H1 (cell line): ENCODE measurements around the gene ADGRF5. TPM values are rescaled to one million over a fixed set of nuclear protein-coding genes. Genes with fewer than 3 reads are reported as not detected.

Experiments used
- CTCF ChIA-PET: fragments of 300-600 bp; sonication (Branson Sonifier 250); formaldehyde crosslinking; loops from one replicate; lab custom pipeline; 2021; ENCODE audit not compliant: partially characterized antibody; lab: Charles Lee
- POLR2A ChIA-PET: fragments of 300-600 bp; sonication (Branson Sonifier 250); formaldehyde crosslinking; loops from one replicate; lab custom pipeline; 2021; ENCODE audit warnings: inconsistent platforms; ENCODE audit not compliant: partially characterized antibody; lab: Charles Lee
- DNase-seq, 2 experiments: peaks; one replicate each; pipeline versions ENCODE4 v3.0.0 to v3.0.0-alpha.2; 2010 to 2022; ENCODE audit warnings: low spot score in 2 of 2, low read depth in 1 of 2, mixed read lengths in 1 of 2
- FAIRE-seq: peaks from 2 replicates; lab custom pipeline; 2011; peaks lifted over from hg19 to GRCh38; lab: Jason Lieb, UNC
- H2AFZ ChIP-seq: 2 replicates; pipeline ENCODE4 v1.8.1; 2012; ENCODE audit warnings: low read length, inconsistent platforms
- H2AK5ac ChIP-seq: 2 replicates; pipeline ENCODE4 v1.6.1; 2013; ENCODE audit warnings: low read depth, low read length
- H2BK120ac ChIP-seq: replicated peaks from 2 replicates; pipeline ENCODE3; 2013; ENCODE audit warnings: low read depth, low read length, inconsistent platforms
- H2BK12ac ChIP-seq: 2 replicates; pipeline ENCODE4 v1.6.1; 2013; ENCODE audit warnings: low read depth, low read length
- H2BK15ac ChIP-seq: 2 replicates; pipeline ENCODE4 v1.6.1; 2013; ENCODE audit warnings: low read length
- H2BK20ac ChIP-seq: 2 replicates; pipeline ENCODE4 v1.6.1; 2013; ENCODE audit warnings: low read length
- H2BK5ac ChIP-seq: 2 replicates; pipeline ENCODE4 v1.6.1; 2013; ENCODE audit warnings: low read depth, low read length
- H3K14ac ChIP-seq: 2 replicates; pipeline ENCODE4 v1.6.1; 2013; ENCODE audit warnings: inconsistent platforms; ENCODE audit not compliant: insufficient read length
- H3K18ac ChIP-seq: 2 replicates; pipeline ENCODE4 v1.6.1; 2013; ENCODE audit warnings: low read length; ENCODE audit errors: extremely low read depth
- H3K23ac ChIP-seq: 2 replicates; pipeline ENCODE4 v1.6.1; 2013; ENCODE audit warnings: inconsistent platforms; ENCODE audit not compliant: insufficient read length
- H3K23me2 ChIP-seq: 2 replicates; pipeline ENCODE4 v1.6.1; 2013; ENCODE audit warnings: low read depth, low read length
- H3K27ac ChIP-seq: 2 replicates; pipeline ENCODE4 v1.6.1; 2011; ENCODE audit warnings: low read depth, low read length, inconsistent platforms
- H3K27me3 ChIP-seq, 4 experiments: replicated peaks in 1 of 4; 1 replicate in 1 of 4; 2 replicates in 3 of 4; pipeline versions ENCODE4 v1.6.1 to v1.8.1; 2011 to 2013; ENCODE audit warnings: low read length in 3 of 4, mild to moderate bottlenecking in 3 of 4, inconsistent platforms in 2 of 4, mixed read lengths in 2 of 4, moderate library complexity in 1 of 4; ENCODE audit not compliant: control insufficient read depth in 3 of 4, insufficient read depth in 3 of 4; ENCODE audit errors: extremely low read depth in 1 of 4
- H3K36me3 ChIP-seq, 4 experiments: 2 replicates each; pipeline versions ENCODE4 v1.6.1 to v1.8.1; 2011 to 2013; ENCODE audit warnings: mild to moderate bottlenecking in 4 of 4, low read length in 3 of 4, moderate library complexity in 2 of 4, control low read depth in 1 of 4, inconsistent platforms in 1 of 4; ENCODE audit not compliant: insufficient read depth in 4 of 4, control insufficient read depth in 2 of 4
- H3K4ac ChIP-seq: replicated peaks from 2 replicates; pipeline ENCODE3; 2013; ENCODE audit warnings: low read length, low read depth, mixed read lengths, inconsistent platforms; ENCODE audit not compliant: insufficient read length
- H3K4me1 ChIP-seq, 4 experiments: replicated peaks in 1 of 4; 1 replicate in 1 of 4; 2 replicates in 3 of 4; pipeline versions ENCODE4 v1.6.1 to v1.8.1; 2011 to 2013; ENCODE audit warnings: low read length in 3 of 4, inconsistent platforms in 2 of 4, mixed read lengths in 1 of 4; ENCODE audit not compliant: insufficient read depth in 4 of 4, control insufficient read depth in 3 of 4
- H3K4me2 ChIP-seq, 2 experiments: 2 replicates each; pipeline versions ENCODE4 v1.6.1 to v1.8.1; 2011 to 2013; ENCODE audit warnings: low read depth in 2 of 2, low read length in 2 of 2, control low read depth in 1 of 2, inconsistent platforms in 1 of 2, mild to moderate bottlenecking in 1 of 2; ENCODE audit not compliant: insufficient read depth in 1 of 2
- H3K4me3 ChIP-seq, 4 experiments: fragments of 200-600, 300-600 bp in 1 of 4; sonication (generic), shearing (Covaris generic), sonication (Bioruptor Twin) in 1 of 4; 2 replicates each; pipeline versions ENCODE4 v1.5.1 to v1.8.1; 2011 to 2016; ENCODE audit warnings: low read length in 4 of 4, low read depth in 3 of 4, control low read depth in 2 of 4, inconsistent platforms in 2 of 4, mild to moderate bottlenecking in 2 of 4, mixed read lengths in 1 of 4, moderate library complexity in 1 of 4; ENCODE audit not compliant: insufficient read depth in 2 of 4; ENCODE audit errors: extremely low read depth in 1 of 4
- H3K56ac ChIP-seq: replicated peaks from 2 replicates; pipeline ENCODE3; 2013; ENCODE audit warnings: low read depth, mild to moderate bottlenecking, mixed read lengths, low read length, inconsistent platforms; ENCODE audit not compliant: insufficient read length
- H3K79me1 ChIP-seq: 2 replicates; pipeline ENCODE4 v1.6.1; 2013; ENCODE audit warnings: low read depth, low read length, control low read depth
- H3K79me2 ChIP-seq, 2 experiments: 2 replicates each; pipeline versions ENCODE4 v1.6.1 to v1.8.1; 2012 to 2013; ENCODE audit warnings: low read length in 2 of 2, mild to moderate bottlenecking in 2 of 2, inconsistent platforms in 1 of 2; ENCODE audit not compliant: insufficient read depth in 2 of 2, control insufficient read depth in 1 of 2
- H3K9ac ChIP-seq, 4 experiments: replicated peaks in 1 of 4; 1 replicate in 1 of 4; 2 replicates in 3 of 4; pipeline versions ENCODE4 v1.6.1 to v1.8.1; 2011 to 2013; ENCODE audit warnings: low read depth in 3 of 4, low read length in 3 of 4, control low read depth in 2 of 4, mild to moderate bottlenecking in 2 of 4, moderate library complexity in 2 of 4, inconsistent platforms in 1 of 4; ENCODE audit errors: extremely low read depth in 1 of 4
- H3K9me3 ChIP-seq, 2 experiments: 2 replicates each; pipeline versions ENCODE4 v1.6.1 to v1.8.1; 2012 to 2013; ENCODE audit warnings: mild to moderate bottlenecking in 2 of 2, moderate library complexity in 2 of 2, control low read depth in 1 of 2, inconsistent platforms in 1 of 2, low read depth in 1 of 2, low read length in 1 of 2, mixed read lengths in 1 of 2; ENCODE audit not compliant: insufficient read depth in 2 of 2
- H4K20me1 ChIP-seq, 2 experiments: replicated peaks in 1 of 2; 2 replicates each; pipeline versions ENCODE3 to v1.8.1; 2011 to 2013; ENCODE audit warnings: inconsistent platforms in 2 of 2, low read length in 2 of 2, mild to moderate bottlenecking in 1 of 2; ENCODE audit not compliant: insufficient read depth in 2 of 2, control insufficient read depth in 1 of 2
- H4K5ac ChIP-seq: 2 replicates; pipeline ENCODE4 v1.6.1; 2013; ENCODE audit warnings: low read length, low read depth, mixed read lengths, inconsistent platforms; ENCODE audit not compliant: insufficient read length
- H4K8ac ChIP-seq: 2 replicates; pipeline ENCODE4 v1.8.0; 2013; ENCODE audit warnings: mild to moderate bottlenecking, moderate library complexity, low read length, inconsistent platforms; ENCODE audit not compliant: insufficient read depth; ENCODE audit errors: extremely low read depth
- H4K91ac ChIP-seq: replicated peaks from 2 replicates; pipeline ENCODE3; 2013; ENCODE audit warnings: low read length, mixed read lengths, inconsistent platforms; ENCODE audit not compliant: insufficient read length
- CHD2 ChIP-seq: IDR thresholded peaks from 2 replicates; pipeline ENCODE4 v1.6.1; 2012; ENCODE audit warnings: low read length, improper control_type of control experiment
- EGR1 ChIP-seq: IDR thresholded peaks from 2 replicates; pipeline ENCODE4 v1.6.1; 2011; ENCODE audit warnings: low read depth, low read length, borderline replicate concordance
- HDAC6 ChIP-seq: IDR thresholded peaks from one replicate; pipeline ENCODE4 v1.7.1; 2012; ENCODE audit warnings: low read depth, mild to moderate bottlenecking, inconsistent platforms, low read length, moderate library complexity
- KDM5A ChIP-seq: fragments of 200-600 bp; IDR thresholded peaks from 2 replicates; pipeline ENCODE4 v1.7.1; 2012; ENCODE audit warnings: mild to moderate bottlenecking, low read length, inconsistent platforms, mixed read lengths
- SP4 ChIP-seq: IDR thresholded peaks from 2 replicates; pipeline ENCODE4 v1.6.1; 2012; ENCODE audit warnings: low read length, inconsistent platforms
- TAF1 ChIP-seq: IDR thresholded peaks from 2 replicates; pipeline ENCODE4 v1.6.1; 2011; ENCODE audit warnings: mild to moderate bottlenecking, low read depth, low read length
- TAF7 ChIP-seq: optimal IDR thresholded peaks from 2 replicates; pipeline ENCODE3; 2011; ENCODE audit warnings: low read depth, mild to moderate bottlenecking, inconsistent platforms, low read length, moderate library complexity, borderline replicate concordance
- TBP ChIP-seq: IDR thresholded peaks from 2 replicates; pipeline ENCODE4 v1.6.1; 2011; ENCODE audit warnings: low read depth, low read length, improper control_type of control experiment
- polyA plus RNA-seq, 7 experiments: library from polyadenylated mRNA; depleted of rRNA in 3 of 7; stranded (reverse) in 5 of 7; unstranded in 2 of 7; fragments of >200 nt in 5 of 7; fragments of 200-250 nt in 2 of 7; gene quantifications; 1 replicate in 5 of 7; 2 replicates in 1 of 7; 4 replicates in 1 of 7; pipeline versions ENCODE4 v1.2.1 to v1.2.3, GENCODE V29; 2011 to 2013; ENCODE audit warnings: missing spikeins in 2 of 7, mixed read lengths in 2 of 7
- total RNA-seq: library from RNA; stranded (reverse); fragmentation: NEBNext Ultra II Directional; extraction: Animal tissue kit (Norgen Biotek cat#: 25700); gene quantifications from 2 replicates; pipeline ENCODE4 v1.2.1, GENCODE V29; 2021
- TF ChIP-seq, protein P1 (sequence below): IDR thresholded peaks from 2 replicates; pipeline ENCODE4 v1.6.1; 2011; ENCODE audit warnings: low read depth, mild to moderate bottlenecking, low read length; ENCODE audit not compliant: insufficient read depth

The ADGRF5 gene
- total and polyA plus RNA-seq, 2 of the 8 experiments (the other 6 are each of a cell fraction or from before 2014, with no cell fraction given) = 0.06 TPM; not detected in 1

DNA sequence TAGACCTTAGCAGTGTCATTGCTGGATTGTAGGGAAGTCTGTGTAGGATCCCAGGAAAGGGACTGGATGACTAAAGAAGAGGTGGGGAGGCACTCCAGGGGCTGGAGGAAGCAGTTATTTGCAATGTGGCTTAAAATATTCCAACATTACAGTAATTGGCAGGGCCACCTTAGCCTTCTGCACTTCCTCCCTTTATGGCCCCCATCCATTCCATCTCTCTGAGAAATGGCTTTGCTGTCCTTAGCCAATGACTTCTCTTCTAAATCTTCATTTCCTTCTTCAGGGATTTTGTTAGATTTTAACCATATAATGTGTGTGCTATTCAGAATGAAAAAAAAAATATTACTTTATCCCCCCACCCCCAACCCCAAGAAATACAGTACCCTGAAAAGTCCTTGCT, 6.4 kb downstream of the ADGRF5 start:
- Histone ChIP-seq H3K23me2 (no peaks in the 10 kb centered on the region), H3K79me2 (no peaks in the 10 kb centered on the region), H3K9me3 (no peaks in the 10 kb centered on the region), H3K56ac (no peak overlapping the region), H2BK120ac (no peak overlapping the region), H3K14ac (no peak overlapping the region), H3K9ac (no peak overlapping the region), H3K4me3 (no peak overlapping the region), H2BK12ac (no peak overlapping the region), H3K36me3 (no peaks in the 10 kb centered on the region), H3K4me2 (no peak overlapping the region), H3K23ac (no peak overlapping the region)
- ChIA-PET CTCF (interaction anchor here (0.9 to 1.5 kb wide), 2 partner anchors 12 to 60 kb away, joined by 5 read pairs; no protein-coding TSS in a partner anchor), POLR2A (no interaction called here)
- DNase-seq = no peak
- TF ChIP-seq HDAC6 = no peak
- no peak for TF ChIP-seq TBP
- TF ChIP-seq KDM5A = no peak
- no peak for TF ChIP-seq CHD2
- TF ChIP-seq, protein P1, sequence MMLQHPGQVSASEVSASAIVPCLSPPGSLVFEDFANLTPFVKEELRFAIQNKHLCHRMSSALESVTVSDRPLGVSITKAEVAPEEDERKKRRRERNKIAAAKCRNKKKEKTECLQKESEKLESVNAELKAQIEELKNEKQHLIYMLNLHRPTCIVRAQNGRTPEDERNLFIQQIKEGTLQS = no peak
- TF ChIP-seq SP4 = no peak
- TF ChIP-seq TAF7 = no peak
- TF ChIP-seq TAF1 = no peak
- no peak for TF ChIP-seq EGR1
- TF ChIP-seq, all 59 proteins: peak for 0
- H2AK5ac ChIP-seq = no peak overlapping the region
- no peaks in the 10 kb centered on the region for H3K4me1 ChIP-seq
- H2BK15ac ChIP-seq = no peak overlapping the region
- no peaks in the 10 kb centered on the region for H4K20me1 ChIP-seq
- H3K18ac ChIP-seq = no peak overlapping the region
- no peak overlapping the region for H4K5ac ChIP-seq
- no peak overlapping the region for H2BK5ac ChIP-seq
- H3K79me1 ChIP-seq = no peaks in the 10 kb centered on the region
- H3K4ac ChIP-seq = no peak overlapping the region
- FAIRE-seq = no peak
- H3K27me3 ChIP-seq = no peaks in the 10 kb centered on the region
- H4K8ac ChIP-seq = no peak overlapping the region
- H3K27ac ChIP-seq = no peak overlapping the region
- H4K91ac ChIP-seq = no peak overlapping the region
- H2AFZ ChIP-seq = no peak overlapping the region
- H2BK20ac ChIP-seq = no peak overlapping the region
